ENCODE measurements around the gene MRPL2.

DNA sequence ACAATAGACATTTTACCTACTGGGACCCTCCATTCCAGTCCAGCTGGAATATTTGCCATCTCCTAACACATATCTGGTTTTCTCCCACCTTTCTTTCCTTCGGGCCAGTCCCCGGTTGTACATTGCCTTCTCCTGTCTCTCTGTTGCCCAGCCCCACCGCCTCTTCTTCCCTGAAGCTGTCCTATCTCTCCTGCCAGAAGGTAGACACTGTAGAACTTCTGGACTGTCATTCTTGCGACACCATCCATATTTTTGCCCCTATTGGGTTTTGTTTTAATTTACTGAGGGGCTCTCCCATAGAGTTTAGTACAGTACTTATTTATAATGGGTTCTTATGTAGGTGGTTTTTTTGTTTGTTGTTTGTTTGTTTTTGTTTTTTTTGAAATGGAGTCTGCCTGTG lies 21.8 kb upstream of the MRPL2 start:
- TF ChIP-seq, protein P1, sequence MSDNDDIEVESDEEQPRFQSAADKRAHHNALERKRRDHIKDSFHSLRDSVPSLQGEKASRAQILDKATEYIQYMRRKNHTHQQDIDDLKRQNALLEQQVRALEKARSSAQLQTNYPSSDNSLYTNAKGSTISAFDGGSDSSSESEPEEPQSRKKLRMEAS (IDR thresholded peaks at IDR 0.05), result no peak
- TF ChIP-seq GTF2F1 (IDR thresholded peaks at IDR 0.05; ENCODE audit: borderline replicate concordance, low read depth, low read length) (no peak), TCF12 (IDR thresholded peaks at IDR 0.05; ENCODE audit: low read depth, low read length) (no peak), EZH2 (IDR thresholded peaks at IDR 0.05; ENCODE audit: low read depth, low read length, severe bottlenecking) (no peak), SIN3A (conservative IDR thresholded peaks at IDR 0.05 in 1 of 2, IDR thresholded peaks at IDR 0.05 in 1 of 2; ENCODE audit: low read depth in 1 of 2, low read length in 2 of 2) (no peak)
